ENCODE measurements around the gene ELOA. TPM values are rescaled to one million over a fixed set of nuclear protein-coding genes. Genes with fewer than 3 reads are reported as not detected.
A peak's percentile ranks its signal among the peaks of the same experiment; 100 is the strongest.

ELOA gene
- total RNA-seq (10 to 100 TPM; 17.0 to 38.1 TPM), polyA plus RNA-seq (ENCODE audit: insufficient read length in 2 of 2) (10 to 100 TPM; 25.4 to 27.5 TPM)
- long read RNA-seq, donor 1, full-length matches to known transcripts, result 6 of 6 reads
- long read RNA-seq, donor 1, partial matches to known transcripts, result 0 of 6 reads
- long read RNA-seq, donor 1, other reads (novel, unspliced or antisense), result 0 of 6 reads
- long read RNA-seq, donor 2, result 0 reads
- long read RNA-seq, donor 3, full-length matches to known transcripts, result 2 of 8 reads
- long read RNA-seq, donor 3, partial matches to known transcripts, result 6 of 8 reads
- long read RNA-seq, donor 3, other reads (novel, unspliced or antisense), result 0 of 8 reads
- long read RNA-seq, donor 4, full-length matches to known transcripts, result 2 of 12 reads
- long read RNA-seq, donor 4, partial matches to known transcripts, result 10 of 12 reads
- long read RNA-seq, donor 4, other reads (novel, unspliced or antisense), result 0 of 12 reads

GRCh38 chr1:23743287-23744152 lies at the start of gene ELOA:
Gene ELOA (plus strand): TSS chr1:23743471. CDS start chr1:23743504, 33 bp downstream.
- Histone ChIP-seq H3K4me1 (ENCODE audit: control insufficient read depth, insufficient read depth, low read length) (peaks cover 13% of the 10 kb centered on the region), H3K27ac (ENCODE audit: low read depth, low read length) (peak within 1 kb of the TSS; percentile 84), H3K9me3 (ENCODE audit: control insufficient read depth, insufficient read depth, low read length) (no peaks in the 10 kb centered on the region), H3K4me3 (ENCODE audit: low read depth, low read length) (peak within 1 kb of the TSS; percentile 69), H3K36me3 (ENCODE audit: control insufficient read depth, insufficient read depth, low read length) (peaks cover 4% of the 10 kb centered on the region), H3K27me3 (ENCODE audit: control insufficient read depth, insufficient read depth, low read length) (no peaks in the 10 kb centered on the region)
- DNase-seq (ENCODE audit: low read depth in 4 of 6, low spot score in 6 of 6), result peak; percentile 50 to 95 (median 69)
- WGBS (ENCODE audit: insufficient coverage), result under 1% methylated on average over 115 of the region's 119 CpGs

GRCh38 chr1:23693599-23693998 lies 49.7 kb upstream of the ELOA start:
- Histone ChIP-seq H3K27ac (ENCODE audit: low read depth, low read length) (no peak overlapping the region), H3K27me3 (ENCODE audit: control insufficient read depth, insufficient read depth, low read length) (no peaks in the 10 kb centered on the region), H3K4me3 (ENCODE audit: low read depth, low read length) (no peak overlapping the region), H3K4me1 (ENCODE audit: control insufficient read depth, insufficient read depth, low read length) (peaks cover 9% of the 10 kb centered on the region), H3K9me3 (ENCODE audit: control insufficient read depth, insufficient read depth, low read length) (no peaks in the 10 kb centered on the region), H3K36me3 (ENCODE audit: control insufficient read depth, insufficient read depth, low read length) (peaks cover 26% of the 10 kb centered on the region)
- WGBS (ENCODE audit: insufficient coverage), result no CpG with 5 or more reads among the region's 2 CpGs
- no peak for DNase-seq (ENCODE audit: low read depth in 4 of 6, low spot score in 6 of 6)

DNA sequence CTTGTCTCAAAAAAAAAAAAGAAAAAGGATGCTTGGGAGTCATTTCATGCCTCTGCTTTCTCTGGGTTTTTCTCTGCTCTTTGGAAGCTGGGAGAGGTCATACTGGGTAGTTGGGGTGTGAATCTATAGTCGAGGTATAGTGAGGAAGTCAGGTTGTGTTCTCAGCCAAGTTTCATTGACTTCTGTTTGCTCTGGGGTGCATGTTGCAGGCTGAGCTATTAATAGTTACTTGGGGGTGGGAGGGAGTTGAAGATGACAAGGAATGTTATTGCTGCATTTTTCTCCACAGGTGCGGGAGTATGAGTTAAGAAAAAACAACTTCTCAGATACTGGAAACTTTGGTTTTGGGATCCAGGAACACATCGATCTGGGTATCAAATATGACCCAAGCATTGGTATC lies 48.9 kb upstream of the ELOA start:
- peaks cover 26% of the 10 kb centered on the region for H3K36me3 ChIP-seq (ENCODE audit: control insufficient read depth, insufficient read depth, low read length)
- WGBS (ENCODE audit: insufficient coverage), result 89% methylated on average over 3 of the region's 3 CpGs
- no peak for DNase-seq (ENCODE audit: low read depth in 4 of 6, low spot score in 6 of 6)
- H3K4me3 ChIP-seq (ENCODE audit: low read depth, low read length), result no peak overlapping the region
- no peaks in the 10 kb centered on the region for H3K27me3 ChIP-seq (ENCODE audit: control insufficient read depth, insufficient read depth, low read length)
- peaks cover 9% of the 10 kb centered on the region for H3K4me1 ChIP-seq (ENCODE audit: control insufficient read depth, insufficient read depth, low read length)
- no peak overlapping the region for H3K27ac ChIP-seq (ENCODE audit: low read depth, low read length)
- no peaks in the 10 kb centered on the region for H3K9me3 ChIP-seq (ENCODE audit: control insufficient read depth, insufficient read depth, low read length)

GRCh38 chr1:23695667-23696066 lies 47.6 kb upstream of the ELOA start:
- H3K9me3 ChIP-seq (ENCODE audit: control insufficient read depth, insufficient read depth, low read length), result no peaks in the 10 kb centered on the region
- DNase-seq (ENCODE audit: low read depth in 4 of 6, low spot score in 6 of 6), result no peak
- no peak overlapping the region for H3K27ac ChIP-seq (ENCODE audit: low read depth, low read length)
- H3K36me3 ChIP-seq (ENCODE audit: control insufficient read depth, insufficient read depth, low read length), result peaks cover 39% of the 10 kb centered on the region
- no peaks in the 10 kb centered on the region for H3K27me3 ChIP-seq (ENCODE audit: control insufficient read depth, insufficient read depth, low read length)
- 100% methylated on average over 3 of the region's 3 CpGs for WGBS (ENCODE audit: insufficient coverage)
- no peak overlapping the region for H3K4me3 ChIP-seq (ENCODE audit: low read depth, low read length)
- H3K4me1 ChIP-seq (ENCODE audit: control insufficient read depth, insufficient read depth, low read length), result peaks cover 9% of the 10 kb centered on the region

DNA sequence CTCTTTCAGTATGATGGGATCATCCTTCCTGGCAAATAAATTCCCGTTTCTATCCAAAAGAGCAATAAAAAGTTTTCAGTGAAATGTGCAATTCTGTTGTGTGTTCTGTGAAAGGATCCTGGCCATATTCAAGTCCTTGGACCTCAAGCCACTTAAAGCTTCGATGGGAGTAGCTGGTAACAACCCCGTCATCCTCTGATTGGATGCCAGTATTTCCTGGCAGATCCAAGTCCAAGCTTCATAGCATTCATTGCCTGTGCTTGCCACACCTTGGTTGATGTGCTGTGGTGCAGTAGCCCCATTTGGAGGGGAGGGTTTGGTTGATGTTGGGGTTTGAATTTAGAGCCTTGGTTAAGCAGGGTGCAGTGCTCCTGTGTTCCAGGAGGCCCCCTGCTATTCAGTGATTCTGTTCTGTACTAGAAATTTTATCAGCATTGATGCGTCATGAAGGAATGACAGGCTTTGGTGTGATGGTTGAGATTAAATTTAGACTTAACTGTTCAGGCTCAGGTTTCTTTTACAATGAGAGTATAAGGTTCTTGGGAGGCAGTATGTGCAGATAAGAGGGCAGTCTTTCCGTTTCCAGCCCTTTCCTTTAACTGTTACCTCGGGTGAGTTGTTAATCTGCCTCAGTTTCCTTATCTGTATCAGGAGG lies 46.8 kb upstream of the ELOA start:
- Histone ChIP-seq H3K9me3 (ENCODE audit: control insufficient read depth, insufficient read depth, low read length) (no peaks in the 10 kb centered on the region), H3K4me3 (ENCODE audit: low read depth, low read length) (no peak overlapping the region), H3K4me1 (ENCODE audit: control insufficient read depth, insufficient read depth, low read length) (peaks cover 4% of the 10 kb centered on the region), H3K36me3 (ENCODE audit: control insufficient read depth, insufficient read depth, low read length) (peaks cover 47% of the 10 kb centered on the region), H3K27ac (ENCODE audit: low read depth, low read length) (no peak overlapping the region), H3K27me3 (ENCODE audit: control insufficient read depth, insufficient read depth, low read length) (no peaks in the 10 kb centered on the region)
- WGBS (ENCODE audit: insufficient coverage), result 85% methylated on average over 2 of the region's 6 CpGs
- no peak for DNase-seq (ENCODE audit: low read depth in 4 of 6, low spot score in 6 of 6)

DNA sequence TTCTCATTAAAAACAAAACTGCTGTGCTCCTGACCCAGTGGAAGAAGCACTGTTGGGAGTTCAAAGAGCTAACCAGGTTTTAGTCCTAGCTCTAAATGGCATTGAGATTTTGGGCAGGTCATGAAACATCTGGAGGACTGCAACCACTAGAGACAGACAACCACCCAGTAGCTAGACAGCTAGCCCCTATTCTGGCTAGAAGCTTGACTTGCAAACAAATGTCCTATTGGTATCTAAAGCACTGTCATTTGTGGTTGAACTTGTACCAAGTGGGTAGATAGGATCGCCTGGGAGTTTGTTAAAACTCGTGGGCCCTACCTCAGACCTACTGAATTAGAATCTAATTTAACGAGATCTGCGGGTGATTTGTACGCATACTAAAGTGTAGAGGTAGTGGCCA lies 44.8 kb upstream of the ELOA start:
- Histone ChIP-seq H3K4me3 (ENCODE audit: low read depth, low read length) (no peak overlapping the region), H3K27me3 (ENCODE audit: control insufficient read depth, insufficient read depth, low read length) (no peaks in the 10 kb centered on the region), H3K9me3 (ENCODE audit: control insufficient read depth, insufficient read depth, low read length) (no peaks in the 10 kb centered on the region), H3K36me3 (ENCODE audit: control insufficient read depth, insufficient read depth, low read length) (peaks cover 55% of the 10 kb centered on the region), H3K4me1 (ENCODE audit: control insufficient read depth, insufficient read depth, low read length) (no peaks in the 10 kb centered on the region), H3K27ac (ENCODE audit: low read depth, low read length) (no peak overlapping the region)
- no peak for DNase-seq (ENCODE audit: low read depth in 4 of 6, low spot score in 6 of 6)
- WGBS (ENCODE audit: insufficient coverage), result 100% methylated on average over 1 of the region's 5 CpGs

DNA sequence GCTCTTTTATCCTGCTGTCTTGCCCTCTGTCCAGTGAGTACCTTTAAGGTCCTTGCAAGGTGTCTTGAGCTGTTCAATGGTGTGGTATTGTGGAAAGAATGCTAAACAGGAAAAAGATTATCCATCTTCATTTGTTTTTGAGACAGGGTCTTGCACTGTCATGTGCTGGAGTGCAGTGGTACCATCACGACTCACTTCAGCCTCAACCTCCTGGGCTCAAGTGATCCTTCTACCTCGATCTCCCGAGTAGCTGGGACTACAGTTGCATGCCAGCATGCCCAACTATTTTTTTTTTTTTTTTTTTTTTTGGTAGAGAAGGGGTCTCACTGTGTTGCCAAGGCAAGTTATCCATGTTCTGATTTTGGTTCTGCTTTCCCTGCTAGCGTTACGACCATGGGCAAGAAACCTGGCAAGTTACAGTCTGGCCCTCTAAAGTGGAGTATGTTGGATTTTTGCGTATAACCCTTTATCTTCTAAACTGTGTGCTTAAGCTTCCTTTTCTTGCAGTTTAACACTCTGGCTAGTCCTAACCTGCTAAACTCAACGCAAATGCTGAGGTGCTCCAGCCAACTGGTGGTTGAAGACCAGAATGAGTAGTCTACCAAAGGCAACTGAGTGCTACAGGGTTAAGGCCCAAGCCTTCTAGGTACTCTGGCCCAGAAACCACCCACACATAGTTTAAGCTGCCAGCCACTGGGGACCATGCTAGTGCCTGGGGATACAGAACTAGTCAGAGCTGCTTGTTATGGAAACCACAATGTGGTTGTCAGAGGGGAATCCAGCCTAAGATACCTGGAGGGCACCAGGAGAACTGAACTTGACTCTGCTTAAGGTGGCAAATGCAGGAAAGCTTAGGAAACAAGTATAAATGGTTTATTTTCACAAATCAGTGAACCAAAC lies 43.7 kb upstream of the ELOA start:
- no peak overlapping the region for H3K27ac ChIP-seq (ENCODE audit: low read depth, low read length)
- H3K4me3 ChIP-seq (ENCODE audit: low read depth, low read length), result no peak overlapping the region
- WGBS (ENCODE audit: insufficient coverage), result 84% methylated on average over 2 of the region's 7 CpGs
- H3K4me1 ChIP-seq (ENCODE audit: control insufficient read depth, insufficient read depth, low read length), result no peaks in the 10 kb centered on the region
- peaks cover 48% of the 10 kb centered on the region for H3K36me3 ChIP-seq (ENCODE audit: control insufficient read depth, insufficient read depth, low read length)
- no peak for DNase-seq (ENCODE audit: low read depth in 4 of 6, low spot score in 6 of 6)
- H3K9me3 ChIP-seq (ENCODE audit: control insufficient read depth, insufficient read depth, low read length), result no peaks in the 10 kb centered on the region
- H3K27me3 ChIP-seq (ENCODE audit: control insufficient read depth, insufficient read depth, low read length), result no peaks in the 10 kb centered on the region

DNA sequence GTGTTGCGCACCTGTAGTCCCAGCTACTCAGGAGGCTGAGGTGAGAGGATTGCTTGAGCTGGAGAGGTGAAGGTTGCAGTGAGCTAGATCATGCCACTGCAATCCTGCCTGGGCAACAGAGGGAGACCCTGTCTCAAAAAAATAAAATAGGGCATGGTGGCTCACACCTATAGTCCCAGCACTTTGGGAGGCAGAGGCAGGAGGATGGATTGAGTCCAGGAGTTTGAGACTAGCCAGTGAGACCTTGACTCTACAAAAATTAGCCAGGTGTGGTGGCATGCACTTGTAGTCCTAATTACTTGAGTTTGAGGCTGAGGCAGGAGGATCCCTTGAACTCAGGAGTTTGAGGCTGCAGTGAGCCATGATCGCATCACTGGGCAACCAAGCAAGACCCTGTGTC lies 42.0 kb upstream of the ELOA start:
- H3K27ac ChIP-seq (ENCODE audit: low read depth, low read length), result no peak overlapping the region
- DNase-seq (ENCODE audit: low read depth in 4 of 6, low spot score in 6 of 6), result no peak
- H3K4me1 ChIP-seq (ENCODE audit: control insufficient read depth, insufficient read depth, low read length), result no peaks in the 10 kb centered on the region
- H3K9me3 ChIP-seq (ENCODE audit: control insufficient read depth, insufficient read depth, low read length), result no peaks in the 10 kb centered on the region
- no peak overlapping the region for H3K4me3 ChIP-seq (ENCODE audit: low read depth, low read length)
- no peaks in the 10 kb centered on the region for H3K27me3 ChIP-seq (ENCODE audit: control insufficient read depth, insufficient read depth, low read length)
- WGBS (ENCODE audit: insufficient coverage), result 100% methylated on average over 1 of the region's 2 CpGs
- H3K36me3 ChIP-seq (ENCODE audit: control insufficient read depth, insufficient read depth, low read length), result peaks cover 41% of the 10 kb centered on the region

DNA sequence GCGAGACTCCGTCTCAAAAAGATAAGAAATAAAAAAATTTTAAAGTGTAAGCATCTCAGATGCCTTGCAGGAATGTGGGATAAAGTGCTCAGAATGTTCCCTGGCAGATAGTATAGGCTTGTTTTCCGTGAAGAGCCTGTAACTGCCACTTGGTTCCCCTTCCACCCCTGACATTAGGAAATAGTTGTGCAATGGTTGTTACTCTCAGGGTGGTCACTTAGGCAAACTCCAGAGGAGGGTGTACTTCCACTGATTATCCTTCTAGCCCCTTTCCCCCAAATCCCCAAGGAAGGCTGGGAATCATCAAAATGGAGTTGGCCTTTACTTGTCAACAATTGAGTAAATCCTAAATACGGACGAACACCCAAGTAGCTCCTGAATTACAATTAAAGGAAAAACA lies 41.3 kb upstream of the ELOA start:
- Histone ChIP-seq H3K36me3 (ENCODE audit: control insufficient read depth, insufficient read depth, low read length) (peaks cover 36% of the 10 kb centered on the region), H3K9me3 (ENCODE audit: control insufficient read depth, insufficient read depth, low read length) (no peaks in the 10 kb centered on the region)
- no CpG with 5 or more reads among the region's 5 CpGs for WGBS (ENCODE audit: insufficient coverage)

More for the DNA sequence above, 41.3 kb upstream of the ELOA start:
- H3K27me3 ChIP-seq (ENCODE audit: control insufficient read depth, insufficient read depth, low read length), result no peaks in the 10 kb centered on the region
- no peak for DNase-seq (ENCODE audit: low read depth in 4 of 6, low spot score in 6 of 6)
- H3K4me1 ChIP-seq (ENCODE audit: control insufficient read depth, insufficient read depth, low read length), result no peaks in the 10 kb centered on the region
- H3K4me3 ChIP-seq (ENCODE audit: low read depth, low read length), result no peak overlapping the region
- H3K27ac ChIP-seq (ENCODE audit: low read depth, low read length), result no peak overlapping the region
